ENCODE data around the gene CDC7. TPM values are rescaled to one million over a fixed set of nuclear protein-coding genes. Genes with fewer than 3 reads are reported as not detected.

The CDC7 gene
- polyA plus RNA-seq, 1 of the 3 experiments (the other 2 are of a cell fraction), result 2.6 TPM

DNA sequence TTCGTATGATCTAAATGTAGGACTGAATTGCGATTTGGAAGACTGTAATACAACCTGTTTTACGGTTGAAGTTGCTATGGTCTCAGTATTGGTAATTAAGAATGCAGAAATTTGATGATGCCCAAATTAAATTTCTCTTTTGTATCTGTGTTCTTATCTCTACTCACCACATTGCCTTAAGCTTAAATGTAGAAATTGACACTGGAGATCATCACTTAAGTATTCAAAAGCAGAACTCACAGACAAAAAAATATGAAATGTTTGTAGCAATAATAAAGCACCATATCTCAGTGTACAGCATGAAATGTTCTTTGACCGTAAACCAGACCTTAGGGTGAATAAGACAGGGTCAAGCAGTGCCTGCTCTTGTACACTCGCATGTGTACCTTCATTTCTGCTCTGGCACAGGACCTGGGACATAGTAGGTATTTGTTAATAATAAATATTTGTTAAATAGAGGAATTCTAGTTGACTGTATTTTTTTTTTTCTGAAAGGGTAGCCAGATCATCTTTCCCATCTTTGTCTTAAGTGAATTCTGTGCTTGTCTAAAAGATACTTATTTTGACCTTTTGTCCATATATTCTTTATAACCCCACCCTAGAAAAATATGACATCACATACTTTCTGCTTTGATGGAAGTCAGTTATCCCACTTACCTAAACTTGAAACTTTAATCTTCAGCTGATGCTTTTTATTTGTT, 1.5 kb downstream of the CDC7 start:
- ChIA-PET CTCF (interaction anchor here (0.6 to 4.3 kb wide), 12 partner anchors 10 to 336 kb away, joined by 3 to 37 read pairs (median 3); no protein-coding TSS in a partner anchor), POLR2A (interaction anchor here (0.6 to 0.7 kb wide), 2 partner anchors 98 to 408 kb away, joined by 4 to 5 read pairs; partner anchors contain the start of gene HFM1)
- Histone ChIP-seq H4K20me1 (ENCODE audit: insufficient read depth) (no peaks in the 10 kb centered on the region), H3F3A (replicated peaks; ENCODE audit: insufficient read depth) (peaks cover 11% of the 10 kb centered on the region), H3K27me3 (ENCODE audit: insufficient read depth) (no peaks in the 10 kb centered on the region), H2AFZ (ENCODE audit: low read depth) (peak overlapping the region; percentile 85), H3K36me3 (replicated peaks in 1 of 2; ENCODE audit: control insufficient read depth in 1 of 2, insufficient read depth in 2 of 2, low read length in 1 of 2) (no peaks in the 10 kb centered on the region), H3K27ac (ENCODE audit: low read depth in 2 of 2, low read length in 1 of 2) (peak overlapping the region; percentile 82 to 96), H3K4me1 (ENCODE audit: control insufficient read depth in 1 of 2, insufficient read depth in 2 of 2, low read depth in 1 of 2, low read length in 1 of 2) (peaks cover 0 to 3% of the 10 kb centered on the region in 2 experiments; a peak in 2 of 4 replicates), H3K9ac (peak overlapping the region; percentile 75; the same call in 1 of the 2 replicates), H3K9me3 (no peaks in the 10 kb centered on the region), H3K4me3 (ENCODE audit: low read depth in 2 of 2, low read length in 1 of 2) (peak overlapping the region; percentile 78 to 83), H3K79me2 (ENCODE audit: insufficient read depth) (peaks cover 13% of the 10 kb centered on the region), H3K4me2 (peak overlapping the region; percentile 79), H3K9me2 (no peaks in the 10 kb centered on the region)
- no peak for TF ChIP-seq RFX5 (IDR thresholded peaks at IDR 0.05; ENCODE audit: low read length)
- no peak for TF ChIP-seq NFIC (IDR thresholded peaks at IDR 0.05; ENCODE audit: borderline replicate concordance)
- no peak for TF ChIP-seq CTCF (IDR thresholded peaks at IDR 0.05)
- peak; percentile 26; the same call in 1 of the 2 replicates for TF ChIP-seq GATA2 (CRISPR knock-in tag; IDR thresholded peaks at IDR 0.05)
- TF ChIP-seq, protein P1, sequence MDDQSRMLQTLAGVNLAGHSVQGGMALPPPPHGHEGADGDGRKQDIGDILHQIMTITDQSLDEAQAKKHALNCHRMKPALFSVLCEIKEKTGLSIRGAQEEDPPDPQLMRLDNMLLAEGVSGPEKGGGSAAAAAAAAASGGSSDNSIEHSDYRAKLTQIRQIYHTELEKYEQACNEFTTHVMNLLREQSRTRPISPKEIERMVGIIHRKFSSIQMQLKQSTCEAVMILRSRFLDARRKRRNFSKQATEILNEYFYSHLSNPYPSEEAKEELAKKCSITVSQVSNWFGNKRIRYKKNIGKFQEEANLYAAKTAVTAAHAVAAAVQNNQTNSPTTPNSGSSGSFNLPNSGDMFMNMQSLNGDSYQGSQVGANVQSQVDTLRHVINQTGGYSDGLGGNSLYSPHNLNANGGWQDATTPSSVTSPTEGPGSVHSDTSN (IDR thresholded peaks at IDR 0.05), result no peak
- no peak for TF ChIP-seq RCOR1 (IDR thresholded peaks at IDR 0.05; ENCODE audit: low read length)
- DNase-seq, result peak; percentile 1
- 22% methylated on average over 5 of the region's 5 CpGs for WGBS (ENCODE audit: low lambda C conversion rate)

DNA sequence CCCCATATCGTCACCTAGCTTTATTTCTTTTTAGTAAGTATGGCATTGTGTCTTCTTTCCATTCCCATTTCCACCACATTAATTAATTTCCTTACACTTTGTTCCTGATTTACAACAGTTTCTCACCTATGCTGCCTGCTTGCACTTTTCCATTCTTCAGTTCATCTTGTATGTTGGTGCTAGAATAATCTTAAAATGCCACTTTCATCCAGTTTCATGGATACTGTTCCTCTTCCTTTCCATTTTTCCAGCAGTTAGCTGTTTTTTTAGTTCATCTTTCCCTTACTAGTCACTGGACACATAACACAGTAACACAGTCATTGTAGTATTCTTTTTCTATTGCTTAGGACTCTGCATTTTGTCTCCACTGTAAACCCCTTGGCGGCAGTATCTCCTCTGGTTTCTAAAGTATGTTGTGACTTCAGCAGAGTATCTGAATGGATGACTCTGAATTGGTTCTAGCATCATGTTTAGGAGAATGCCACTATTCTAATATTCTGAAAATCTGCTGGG, 2.1 kb downstream of the CDC7 start:
- H3K4me3 ChIP-seq (ENCODE audit: low read depth in 2 of 2, low read length in 1 of 2), result no peak overlapping the region
- H3K9ac ChIP-seq, result no peak overlapping the region
- H3K4me2 ChIP-seq, result peak overlapping the region; percentile 79
- peaks cover 11% of the 10 kb centered on the region for H3F3A ChIP-seq (replicated peaks; ENCODE audit: insufficient read depth)
- CTCF ChIA-PET, result interaction anchor here (0.8 to 4.3 kb wide), 5 partner anchors 10 to 336 kb away, joined by 3 to 37 read pairs (median 3); no protein-coding TSS in a partner anchor
- peak overlapping the region in 1 of 2 experiments; percentile 14; a peak in 1 of 4 replicates for H3K27ac ChIP-seq (ENCODE audit: low read depth in 2 of 2, low read length in 1 of 2)
- H3K79me2 ChIP-seq (ENCODE audit: insufficient read depth), result peaks cover 13% of the 10 kb centered on the region
- H3K9me3 ChIP-seq, result no peaks in the 10 kb centered on the region
- DNase-seq, result no peak
- no peaks in the 10 kb centered on the region for H3K27me3 ChIP-seq (ENCODE audit: insufficient read depth)
- H3K9me2 ChIP-seq, result no peaks in the 10 kb centered on the region
- peaks cover 0 to 3% of the 10 kb centered on the region in 2 experiments; a peak in 2 of 4 replicates for H3K4me1 ChIP-seq (ENCODE audit: control insufficient read depth in 1 of 2, insufficient read depth in 2 of 2, low read depth in 1 of 2, low read length in 1 of 2)
- H4K20me1 ChIP-seq (ENCODE audit: insufficient read depth), result no peaks in the 10 kb centered on the region
- WGBS (ENCODE audit: low lambda C conversion rate), result 85% methylated on average over 2 of the region's 2 CpGs
- H3K36me3 ChIP-seq (replicated peaks in 1 of 2; ENCODE audit: control insufficient read depth in 1 of 2, insufficient read depth in 2 of 2, low read length in 1 of 2), result no peaks in the 10 kb centered on the region
- POLR2A ChIA-PET, result no interaction called here
- H2AFZ ChIP-seq (ENCODE audit: low read depth), result peak overlapping the region; percentile 85
- TF ChIP-seq GABPA (IDR thresholded peaks at IDR 0.05; ENCODE audit: low read depth), result no peak
- no peak for TF ChIP-seq ELF1 (IDR thresholded peaks at IDR 0.05)
- TF ChIP-seq NFIC (IDR thresholded peaks at IDR 0.05; ENCODE audit: borderline replicate concordance), result no peak
- TF ChIP-seq CTCF (IDR thresholded peaks at IDR 0.05), result no peak
- TF ChIP-seq RAD21 (IDR thresholded peaks at IDR 0.05; ENCODE audit: low read length), result no peak
- TF ChIP-seq, protein P2, sequence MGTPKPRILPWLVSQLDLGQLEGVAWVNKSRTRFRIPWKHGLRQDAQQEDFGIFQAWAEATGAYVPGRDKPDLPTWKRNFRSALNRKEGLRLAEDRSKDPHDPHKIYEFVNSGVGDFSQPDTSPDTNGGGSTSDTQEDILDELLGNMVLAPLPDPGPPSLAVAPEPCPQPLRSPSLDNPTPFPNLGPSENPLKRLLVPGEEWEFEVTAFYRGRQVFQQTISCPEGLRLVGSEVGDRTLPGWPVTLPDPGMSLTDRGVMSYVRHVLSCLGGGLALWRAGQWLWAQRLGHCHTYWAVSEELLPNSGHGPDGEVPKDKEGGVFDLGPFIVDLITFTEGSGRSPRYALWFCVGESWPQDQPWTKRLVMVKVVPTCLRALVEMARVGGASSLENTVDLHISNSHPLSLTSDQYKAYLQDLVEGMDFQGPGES (IDR thresholded peaks at IDR 0.05; ENCODE audit: low read depth, low read length), result no peak
- TF ChIP-seq POLR2AphosphoS5 (IDR thresholded peaks at IDR 0.05; ENCODE audit: low read depth, low read length), result no peak
- TF ChIP-seq, protein P1 (IDR thresholded peaks at IDR 0.05), result no peak
- TF ChIP-seq MEF2A (IDR thresholded peaks at IDR 0.05; ENCODE audit: borderline replicate concordance, low read depth), result no peak
- TF ChIP-seq, protein P3, sequence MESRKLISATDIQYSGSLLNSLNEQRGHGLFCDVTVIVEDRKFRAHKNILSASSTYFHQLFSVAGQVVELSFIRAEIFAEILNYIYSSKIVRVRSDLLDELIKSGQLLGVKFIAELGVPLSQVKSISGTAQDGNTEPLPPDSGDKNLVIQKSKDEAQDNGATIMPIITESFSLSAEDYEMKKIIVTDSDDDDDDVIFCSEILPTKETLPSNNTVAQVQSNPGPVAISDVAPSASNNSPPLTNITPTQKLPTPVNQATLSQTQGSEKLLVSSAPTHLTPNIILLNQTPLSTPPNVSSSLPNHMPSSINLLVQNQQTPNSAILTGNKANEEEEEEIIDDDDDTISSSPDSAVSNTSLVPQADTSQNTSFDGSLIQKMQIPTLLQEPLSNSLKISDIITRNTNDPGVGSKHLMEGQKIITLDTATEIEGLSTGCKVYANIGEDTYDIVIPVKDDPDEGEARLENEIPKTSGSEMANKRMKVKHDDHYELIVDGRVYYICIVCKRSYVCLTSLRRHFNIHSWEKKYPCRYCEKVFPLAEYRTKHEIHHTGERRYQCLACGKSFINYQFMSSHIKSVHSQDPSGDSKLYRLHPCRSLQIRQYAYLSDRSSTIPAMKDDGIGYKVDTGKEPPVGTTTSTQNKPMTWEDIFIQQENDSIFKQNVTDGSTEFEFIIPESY (IDR thresholded peaks at IDR 0.05; ENCODE audit: borderline replicate concordance, low read depth), result no peak
- no peak for TF ChIP-seq CHD2 (IDR thresholded peaks at IDR 0.05; ENCODE audit: low read length, partially characterized antibody)

All from SK-N-SH (cell line).